K562 (cell line): ENCODE measurements around the gene OPA1. TPM values are rescaled to one million over a fixed set of nuclear protein-coding genes. Genes with fewer than 3 reads are reported as not detected.

Experiments used
- ATAC-seq: fragments of 200-7000 bp; cut with Tn5 transposase; 3 replicates; pipeline ENCODE4 v1.9.1; 2020; ENCODE audit warnings: moderate library complexity
- BruUV-seq: library from RNA; stranded (reverse); fragments of 400-500 nt; replicated peaks from 2 replicates; lab custom pipeline; 2021; lab: Mats Ljungman, UMichigan
- CTCF ChIA-PET: fragments of 300-600 bp; formaldehyde crosslinking; extraction: SDS; loops from one replicate; lab custom pipeline; 2021; ENCODE audit warnings: low intra/inter-chr PET ratio; lab: Yijun Ruan, JAX
- POLR2A ChIA-PET: fragments of 300-600, 350-650 bp; sonication (Branson Sonifier 250); formaldehyde crosslinking; extraction: SDS; loops from one replicate; lab custom pipeline; 2021; ENCODE audit warnings: antibody characterized with exemption, inconsistent platforms; lab: Yijun Ruan, JAX
- DNase-seq, 4 experiments: peaks; one replicate each; pipeline versions ENCODE4 v3.0.0 to v3.0.0-alpha.2; 2011 to 2018; ENCODE audit warnings: low spot score in 3 of 4, mixed read lengths in 3 of 4; ENCODE audit errors: extremely low read depth in 1 of 4
- FAIRE-seq: peaks from 2 replicates; lab custom pipeline; 2011; peaks lifted over from hg19 to GRCh38; lab: Jason Lieb, UNC
- H2AFZ ChIP-seq: 2 replicates; pipeline ENCODE4 v1.6.0; 2011; ENCODE audit warnings: low read depth, low read length, control low read depth, inconsistent platforms
- H3K27ac ChIP-seq: fragments of 200-600 bp; 3 replicates; pipeline ENCODE4 v1.8.0; 2011; ENCODE audit warnings: low read depth, mild to moderate bottlenecking, control low read depth, inconsistent platforms, low read length, moderate library complexity, mixed read lengths; ENCODE audit errors: extremely low read depth
- H3K27me3 ChIP-seq, 2 experiments: fragments of 300-600 bp in 1 of 2; 2 replicates in 1 of 2; 3 replicates in 1 of 2; pipeline versions ENCODE4 v1.6.0 to v1.8.0; 2011; ENCODE audit warnings: inconsistent platforms in 2 of 2, low read length in 2 of 2, mild to moderate bottlenecking in 1 of 2, mixed read lengths in 1 of 2, moderate library complexity in 1 of 2; ENCODE audit not compliant: control insufficient read depth in 2 of 2, insufficient read depth in 2 of 2
- H3K36me3 ChIP-seq: fragments of 300-600 bp; 3 replicates; pipeline ENCODE4 v1.8.0; 2011; ENCODE audit warnings: mild to moderate bottlenecking, low read length, inconsistent platforms; ENCODE audit not compliant: control insufficient read depth, insufficient read depth
- H3K4me1 ChIP-seq, 2 experiments: fragments of 200-600 bp in 1 of 2; replicated peaks in 1 of 2; 2 replicates in 1 of 2; 3 replicates in 1 of 2; pipeline versions ENCODE4 v1.5.1 to v1.8.0; 2011; ENCODE audit warnings: inconsistent platforms in 2 of 2, low read length in 2 of 2, mild to moderate bottlenecking in 1 of 2, mixed read lengths in 1 of 2, moderate library complexity in 1 of 2; ENCODE audit not compliant: control insufficient read depth in 2 of 2, insufficient read depth in 2 of 2
- H3K4me2 ChIP-seq: 2 replicates; pipeline ENCODE4 v1.6.1; 2011; ENCODE audit warnings: low read length, control low read depth, inconsistent platforms, mixed read lengths; ENCODE audit not compliant: insufficient read depth
- H3K4me3 ChIP-seq: fragments of 200-600 bp; sonication (generic), shearing (Covaris generic); 2 replicates; pipeline ENCODE4 v1.5.1; 2016; ENCODE audit warnings: control low read depth, inconsistent platforms
- H3K79me2 ChIP-seq: fragments of 200-600 bp; 3 replicates; pipeline ENCODE4 v1.8.0; 2011; ENCODE audit warnings: low read length, inconsistent platforms; ENCODE audit not compliant: control insufficient read depth, insufficient read depth
- H3K9ac ChIP-seq, 2 experiments: 2 replicates each; pipeline versions ENCODE4 v1.6.0 to v1.6.1; 2011; ENCODE audit warnings: low read depth in 2 of 2, low read length in 2 of 2, control low read depth in 1 of 2, inconsistent platforms in 1 of 2, mild to moderate bottlenecking in 1 of 2, mixed read lengths in 1 of 2; ENCODE audit not compliant: insufficient read depth in 1 of 2
- H3K9me1 ChIP-seq: one replicate; pipeline ENCODE4 v1.6.0; 2011; ENCODE audit warnings: inconsistent platforms, mild to moderate bottlenecking, low read length, moderate library complexity; ENCODE audit not compliant: control insufficient read depth, insufficient read depth
- H3K9me3 ChIP-seq: replicated peaks from 2 replicates; pipeline ENCODE4 v1.5.1; 2011; ENCODE audit warnings: low read depth, low read length, inconsistent platforms; ENCODE audit not compliant: control insufficient read depth, insufficient read depth
- H4K20me1 ChIP-seq: replicated peaks from 2 replicates; pipeline ENCODE4 v1.6.1; 2011; ENCODE audit warnings: low read length, inconsistent platforms, mixed read lengths; ENCODE audit not compliant: control insufficient read depth, insufficient read depth
- CREB1 ChIP-seq, 2 experiments: sonication (generic) in 1 of 2; formaldehyde crosslinking in 1 of 2; IDR thresholded peaks; 2 replicates each; pipeline versions ENCODE4 v1.6.1 to v1.8.0; 2012 to 2022; ENCODE audit warnings: inconsistent platforms in 1 of 2, mild to moderate bottlenecking in 1 of 2, missing genetic modification reagents in 1 of 2, moderate library complexity in 1 of 2
- DPF2 ChIP-seq: fragments of 450-650 bp; IDR thresholded peaks from 2 replicates; pipeline ENCODE4 v1.6.1; 2016
- ETV1 ChIP-seq: fragments of 450-650 bp; conservative IDR thresholded peaks from 2 replicates; pipeline ENCODE4 v1.6.1; 2016; ENCODE audit warnings: missing genetic modification characterization, control low read depth, low read depth, missing compliant biosample characterization
- FOXP4 ChIP-seq: sonication (generic); formaldehyde crosslinking; IDR thresholded peaks from 2 replicates; pipeline ENCODE4 v1.8.0; 2022; ENCODE audit warnings: mild to moderate bottlenecking, missing genetic modification reagents, borderline replicate concordance
- HDAC2 ChIP-seq: fragments of 450-650 bp; IDR thresholded peaks from 2 replicates; pipeline ENCODE4 v1.6.1; 2016; ENCODE audit warnings: mild to moderate bottlenecking
- MCM7 ChIP-seq, 2 experiments: fragments of 450-650 bp; IDR thresholded peaks; 2 replicates each; pipeline ENCODE4 v1.6.1; 2016 to 2018
- RFX7 ChIP-seq: fragments of 250-450 bp; sonication (Bioruptor Pico); IDR thresholded peaks from 2 replicates; pipeline ENCODE4 v1.5.1; 2021; ENCODE audit warnings: mild to moderate bottlenecking
- SUPT5H ChIP-seq: fragments of 450-650 bp; IDR thresholded peaks from 2 replicates; pipeline ENCODE4 v1.6.1; 2016
- ZBTB1 ChIP-seq: sonication (generic); formaldehyde crosslinking; IDR thresholded peaks from 2 replicates; pipeline ENCODE4 v1.8.1; 2023; ENCODE audit warnings: missing genetic modification reagents, low read depth, mild to moderate bottlenecking, borderline replicate concordance
- ZNF324 ChIP-seq: fragments of 250-450 bp; sonication (Bioruptor Pico); IDR thresholded peaks from 2 replicates; pipeline ENCODE4 v1.4.0; 2020; ENCODE audit warnings: mild to moderate bottlenecking
- ZNF431 ChIP-seq: sonication (generic); formaldehyde crosslinking; IDR thresholded peaks from 2 replicates; pipeline ENCODE4 v1.8.0; 2022; ENCODE audit warnings: mild to moderate bottlenecking, missing genetic modification reagents
- WGBS: fragments of 100-300 bp; shearing (Covaris generic); methylation state at CpG from one replicate; pipeline ENCODE4 v1.1.6; 2016; ENCODE audit warnings: low coverage, mixed read lengths; ENCODE audit not compliant: insufficient coverage; ENCODE audit errors: missing lambda C conversion rate; 5-methylcytosine and 5-hydroxymethylcytosine counted together
- in situ Hi-C: fragments of 300-500 bp; cut with MboI; formaldehyde crosslinking; loops from 4 replicates; pipeline ENCODE4 v1.15.0; 2018; ENCODE audit warnings: inconsistent platforms, mixed read lengths
- intact Hi-C: fragments of 100-400 bp; cut with micrococcal nuclease; formaldehyde crosslinking; loops from 2 replicates; pipeline ENCODE4 v1.14.2; 2022
- polyA plus RNA-seq, 8 experiments: library from polyadenylated mRNA; depleted of rRNA in 4 of 8; stranded (reverse) in 5 of 8; unstranded in 3 of 8; fragments of >200 nt; fragmentation: Nextera tagmentation in 2 of 8; fragmentation: Illumina TruSeq in 1 of 8; extraction: Ambion mirVana in 2 of 8; extraction: Trizol in 1 of 8; gene quantifications; 2 replicates each; pipeline versions ENCODE4 v1.2.1 to v1.2.3, GENCODE V29; 2011 to 2014; ENCODE audit warnings: inconsistent platforms in 1 of 8, missing spikeins in 1 of 8
- total RNA-seq, 7 experiments: library from RNA; depleted of rRNA in 6 of 7; stranded (reverse); fragments of >200 nt in 6 of 7; fragmentation: Illumina TruSeq in 2 of 7; extraction: Trizol in 2 of 7; gene quantifications; 2 replicates each; pipeline versions ENCODE4 v1.2.1 to v1.2.3, GENCODE V29; 2011 to 2021; ENCODE audit warnings: low replicate concordance in 1 of 7

The OPA1 gene
- total and polyA plus RNA-seq, 9 of the 15 experiments (the other 6 are each of a cell fraction or from before 2014, with no cell fraction given): 19.7 to 127 (median 94.7) TPM

GRCh38 chr3:193711964-193712598 lies 119.1 kb downstream of the OPA1 start:
- Histone ChIP-seq H3K9me3 (peaks cover 2% of the 10 kb centered on the region), H3K9ac (no peak overlapping the region), H3K4me2 (no peak overlapping the region), H3K4me1 (peaks cover 0 to 4% of the 10 kb centered on the region in 2 experiments; a peak in 1 of 5 replicates), H3K27ac (no peak overlapping the region), H3K27me3 (no peaks in the 10 kb centered on the region), H3K9me1 (no peaks in the 10 kb centered on the region), H2AFZ (no peak overlapping the region), H3K4me3 (no peak overlapping the region), H3K36me3 (no peaks in the 10 kb centered on the region), H4K20me1 (no peaks in the 10 kb centered on the region), H3K79me2 (no peaks in the 10 kb centered on the region)
- FAIRE-seq (no peak), ATAC-seq (no peak), DNase-seq (no peak)
- 64% methylated on average over 19 of the region's 19 CpGs for WGBS
- no peak for TF ChIP-seq ETV1
- ChIA-PET CTCF (no interaction called here), POLR2A (interaction anchor here (0.7 kb wide), 1 partner anchor 10 kb away, joined by 3 read pairs; no protein-coding TSS in a partner anchor)
- in situ Hi-C loops (no loop called here), intact Hi-C loops (no loop called here)
- BruUV-seq: no TSS peak

- Histone ChIP-seq H3K27me3 (no peaks in the 10 kb centered on the region), H2AFZ (no peak overlapping the region), H3K36me3 (no peaks in the 10 kb centered on the region), H3K4me2 (no peak overlapping the region), H3K79me2 (no peaks in the 10 kb centered on the region), H4K20me1 (no peaks in the 10 kb centered on the region), H3K27ac (no peak overlapping the region), H3K9ac (no peak overlapping the region), H3K9me3 (peaks cover 2% of the 10 kb centered on the region), H3K9me1 (no peaks in the 10 kb centered on the region), H3K4me1 (peaks cover 0 to 4% of the 10 kb centered on the region in 2 experiments; a peak in 1 of 5 replicates), H3K4me3 (no peak overlapping the region)
- ChIA-PET POLR2A (no interaction called here), CTCF (no interaction called here)
- in situ Hi-C loops: no loop called here
- TF ChIP-seq DPF2 (no peak), ZBTB1 (CRISPR knock-in tag) (no peak), HDAC2 (no peak), CREB1 (IDR thresholded peaks at IDR 0.05) (no peak), CREB1 (CRISPR knock-in tag; IDR thresholded peaks at IDR 0.05) (no peak), FOXP4 (no peak), ZNF324 (no peak), MCM7 (IDR thresholded peaks at IDR 0.05) (no peak), SUPT5H (no peak), ZNF431 (CRISPR knock-in tag) (no peak), RFX7 (CRISPR knock-in tag) (no peak)
- no peak for FAIRE-seq
- BruUV-seq: no TSS peak
- intact Hi-C loops: no loop called here
- 23% methylated on average over 5 of the region's 5 CpGs for WGBS
- ATAC-seq: no peak
- DNase-seq: no peak
Observed at GRCh38 chr3:193712938-193713337, 119.9 kb downstream of the OPA1 start.
